Activated naive CD4-positive, alpha-beta T cell treated with anti-CD3 and anti-CD28 coated beads, Interleukin-2, amount 50 U/mL, for 24 hours (primary cell): ENCODE measurements around the gene SH3GLB2.

ENCODE experiments used
- H3K27ac Mint-ChIP-seq: one replicate; pipeline ENCODE4 v1.8.0; 2021; ENCODE audit warnings: mild to moderate bottlenecking, mixed read lengths
- H3K27me3 Mint-ChIP-seq: one replicate; pipeline ENCODE4 v1.8.0; 2021; ENCODE audit warnings: mixed read lengths
- H3K36me3 Mint-ChIP-seq: one replicate; pipeline ENCODE4 v1.8.0; 2021; ENCODE audit warnings: mixed read lengths
- H3K4me1 Mint-ChIP-seq: one replicate; pipeline ENCODE4 v1.8.0; 2021; ENCODE audit warnings: mixed read lengths
- H3K4me3 Mint-ChIP-seq: one replicate; pipeline ENCODE4 v1.8.0; 2021; ENCODE audit warnings: mild to moderate bottlenecking, mixed read lengths
- H3K9me3 Mint-ChIP-seq: one replicate; pipeline ENCODE4 v1.8.0; 2021; ENCODE audit warnings: mixed read lengths

SH3GLB2 gene

GRCh38 chr9:129033216-129033615 lies 5.1 kb upstream of the SH3GLB2 start:
- H3K36me3 Mint-ChIP-seq, result no peaks in the 10 kb centered on the region
- H3K27ac Mint-ChIP-seq, result no peak overlapping the region
- no peaks in the 10 kb centered on the region for H3K9me3 Mint-ChIP-seq
- H3K4me1 Mint-ChIP-seq, result peaks cover 26% of the 10 kb centered on the region
- no peak overlapping the region for H3K4me3 Mint-ChIP-seq
- no peaks in the 10 kb centered on the region for H3K27me3 Mint-ChIP-seq

- no peaks in the 10 kb centered on the region for H3K9me3 Mint-ChIP-seq
- H3K27ac Mint-ChIP-seq, result no peak overlapping the region
- H3K4me3 Mint-ChIP-seq, result no peak overlapping the region
- no peaks in the 10 kb centered on the region for H3K27me3 Mint-ChIP-seq
- no peaks in the 10 kb centered on the region for H3K36me3 Mint-ChIP-seq
- peaks cover 20% of the 10 kb centered on the region for H3K4me1 Mint-ChIP-seq
Observed at GRCh38 chr9:129032541-129033159, 4.5 kb upstream of the SH3GLB2 start.

- H3K36me3 Mint-ChIP-seq, result no peaks in the 10 kb centered on the region
- peaks cover 22% of the 10 kb centered on the region for H3K4me1 Mint-ChIP-seq
- no peak overlapping the region for H3K4me3 Mint-ChIP-seq
- H3K27me3 Mint-ChIP-seq, result no peaks in the 10 kb centered on the region
- no peaks in the 10 kb centered on the region for H3K9me3 Mint-ChIP-seq
- H3K27ac Mint-ChIP-seq, result no peak overlapping the region
Observed at GRCh38 chr9:129031514-129031913, 3.4 kb upstream of the SH3GLB2 start.

- Mint-ChIP-seq H3K36me3 (no peaks in the 10 kb centered on the region), H3K27me3 (no peaks in the 10 kb centered on the region), H3K4me1 (peaks cover 32% of the 10 kb centered on the region), H3K27ac (peak overlapping the region; percentile 7), H3K4me3 (peak overlapping the region; percentile 1), H3K9me3 (no peaks in the 10 kb centered on the region)
Observed at GRCh38 chr9:129030191-129030590, 2.1 kb upstream of the SH3GLB2 start.

- Mint-ChIP-seq H3K27ac (no peak overlapping the region), H3K36me3 (no peaks in the 10 kb centered on the region), H3K27me3 (no peaks in the 10 kb centered on the region), H3K9me3 (no peaks in the 10 kb centered on the region), H3K4me3 (peak overlapping the region; percentile 76), H3K4me1 (peaks cover 37% of the 10 kb centered on the region)
Observed at GRCh38 chr9:129027685-129028191, 393 bp downstream of the SH3GLB2 start.

- H3K9me3 Mint-ChIP-seq, result no peaks in the 10 kb centered on the region
- peak overlapping the region; percentile 76 for H3K4me3 Mint-ChIP-seq
- H3K27ac Mint-ChIP-seq, result no peak overlapping the region
- H3K27me3 Mint-ChIP-seq, result no peaks in the 10 kb centered on the region
- H3K4me1 Mint-ChIP-seq, result peaks cover 40% of the 10 kb centered on the region
- no peaks in the 10 kb centered on the region for H3K36me3 Mint-ChIP-seq
Observed at GRCh38 chr9:129027224-129027684, 877 bp downstream of the SH3GLB2 start.

- peak overlapping the region; percentile 76 for H3K4me3 Mint-ChIP-seq
- no peak overlapping the region for H3K27ac Mint-ChIP-seq
- H3K27me3 Mint-ChIP-seq, result no peaks in the 10 kb centered on the region
- no peaks in the 10 kb centered on the region for H3K9me3 Mint-ChIP-seq
- H3K4me1 Mint-ChIP-seq, result peaks cover 45% of the 10 kb centered on the region
- H3K36me3 Mint-ChIP-seq, result no peaks in the 10 kb centered on the region
Observed at GRCh38 chr9:129026442-129027223, 1.5 kb downstream of the SH3GLB2 start.

- no peak overlapping the region for H3K4me3 Mint-ChIP-seq
- no peak overlapping the region for H3K27ac Mint-ChIP-seq
- H3K4me1 Mint-ChIP-seq, result peaks cover 42% of the 10 kb centered on the region
- H3K9me3 Mint-ChIP-seq, result no peaks in the 10 kb centered on the region
- no peaks in the 10 kb centered on the region for H3K27me3 Mint-ChIP-seq
- H3K36me3 Mint-ChIP-seq, result no peaks in the 10 kb centered on the region
Observed at GRCh38 chr9:129023908-129024233, 4.3 kb downstream of the SH3GLB2 start.

GRCh38 chr9:129023036-129023907 lies 4.9 kb downstream of the SH3GLB2 start:
- H3K27ac Mint-ChIP-seq, result no peak overlapping the region
- peaks cover 41% of the 10 kb centered on the region for H3K4me1 Mint-ChIP-seq
- no peaks in the 10 kb centered on the region for H3K36me3 Mint-ChIP-seq
- no peaks in the 10 kb centered on the region for H3K27me3 Mint-ChIP-seq
- no peak overlapping the region for H3K4me3 Mint-ChIP-seq
- no peaks in the 10 kb centered on the region for H3K9me3 Mint-ChIP-seq

- Mint-ChIP-seq H3K9me3 (no peaks in the 10 kb centered on the region), H3K27ac (no peak overlapping the region), H3K4me1 (peaks cover 35% of the 10 kb centered on the region), H3K27me3 (no peaks in the 10 kb centered on the region), H3K36me3 (no peaks in the 10 kb centered on the region), H3K4me3 (no peak overlapping the region)
Observed at GRCh38 chr9:129022037-129022436, 6.1 kb downstream of the SH3GLB2 start.

- Mint-ChIP-seq H3K4me3 (no peak overlapping the region), H3K27me3 (no peaks in the 10 kb centered on the region), H3K36me3 (no peaks in the 10 kb centered on the region), H3K4me1 (peaks cover 26% of the 10 kb centered on the region), H3K9me3 (no peaks in the 10 kb centered on the region), H3K27ac (no peak overlapping the region)
Observed at GRCh38 chr9:129021091-129021490, 7.0 kb downstream of the SH3GLB2 start.

GRCh38 chr9:129014608-129015007 lies 13.5 kb downstream of the SH3GLB2 start:
- no peaks in the 10 kb centered on the region for H3K9me3 Mint-ChIP-seq
- H3K27ac Mint-ChIP-seq, result no peak overlapping the region
- no peaks in the 10 kb centered on the region for H3K4me1 Mint-ChIP-seq
- no peaks in the 10 kb centered on the region for H3K36me3 Mint-ChIP-seq
- no peak overlapping the region for H3K4me3 Mint-ChIP-seq
- H3K27me3 Mint-ChIP-seq, result no peaks in the 10 kb centered on the region

GRCh38 chr9:129014124-129014523 lies 14.0 kb downstream of the SH3GLB2 start:
- no peaks in the 10 kb centered on the region for H3K9me3 Mint-ChIP-seq
- H3K36me3 Mint-ChIP-seq, result no peaks in the 10 kb centered on the region
- no peaks in the 10 kb centered on the region for H3K4me1 Mint-ChIP-seq
- H3K4me3 Mint-ChIP-seq, result no peak overlapping the region
- H3K27me3 Mint-ChIP-seq, result no peaks in the 10 kb centered on the region
- no peak overlapping the region for H3K27ac Mint-ChIP-seq

GRCh38 chr9:129013674-129014073 lies 14.5 kb downstream of the SH3GLB2 start:
- Mint-ChIP-seq H3K9me3 (no peaks in the 10 kb centered on the region), H3K4me1 (no peaks in the 10 kb centered on the region)

GRCh38 chr9:129012893-129013448 lies 15.2 kb downstream of the SH3GLB2 start:
- H3K4me3 Mint-ChIP-seq, result no peak overlapping the region
- no peaks in the 10 kb centered on the region for H3K36me3 Mint-ChIP-seq

More at GRCh38 chr9:129013674-129014073, 14.5 kb downstream of the SH3GLB2 start:
- Mint-ChIP-seq H3K27me3 (no peaks in the 10 kb centered on the region), H3K4me3 (no peak overlapping the region), H3K36me3 (no peaks in the 10 kb centered on the region), H3K27ac (no peak overlapping the region)

More at GRCh38 chr9:129012893-129013448, 15.2 kb downstream of the SH3GLB2 start:
- Mint-ChIP-seq H3K27me3 (no peaks in the 10 kb centered on the region), H3K4me1 (no peaks in the 10 kb centered on the region), H3K27ac (no peak overlapping the region), H3K9me3 (no peaks in the 10 kb centered on the region)
